Transverse colon (tissue), 3 donors: ENCODE measurements around the gene MORC1.

ENCODE experiments used
- CTCF ChIP-seq, 5 experiments: fragments of 200-600 bp in 3 of 5; fragments of 450-650 bp in 2 of 5; sonication (generic) in 3 of 5; IDR thresholded peaks; 1 replicate in 2 of 5; 2 replicates in 3 of 5; pipeline ENCODE4 v1.5.1; 2016 to 2017; ENCODE audit warnings: antibody characterized with exemption in 5 of 5, inconsistent platforms in 3 of 5, mild to moderate bottlenecking in 2 of 5, moderate library complexity in 1 of 5
- POLR2A ChIP-seq: fragments of 450-650 bp; IDR thresholded peaks from one replicate; pipeline ENCODE4 v1.6.1; 2016; ENCODE audit warnings: antibody characterized with exemption, mild to moderate bottlenecking, moderate library complexity

- TF ChIP-seq POLR2A, result no peak
- TF ChIP-seq CTCF (IDR thresholded peaks at IDR 0.05), result no peak
Measured at GRCh38 chr3:108931035-108931434, 186.9 kb downstream of the MORC1 start.
